Fibroblast of peridontal ligament (primary cell): ENCODE measurements around the gene ZNF865.

Source experiments
- DNase-seq: peaks from one replicate; pipeline ENCODE4 v3.0.0-alpha.2; 2010; ENCODE audit errors: extremely low read depth

Gene ZNF865

GRCh38 chr19:55644842-55645511, 39.5 kb downstream of the ZNF865 start:
- no peak for DNase-seq

- no peak for DNase-seq
These were observed 40.0 kb downstream of the ZNF865 start for GRCh38 chr19:55645512-55645881.

GRCh38 chr19:55646889-55647731, 41.7 kb downstream of the ZNF865 start:
- no peak for DNase-seq

- DNase-seq: peak; percentile 61
These were observed 42.5 kb downstream of the ZNF865 start, which contains the start of gene CCDC106 for GRCh38 chr19:55647732-55648584. CCDC106 (plus strand) TSS chr19:55648212; CDS start chr19:55649047, 835 bp downstream.

GRCh38 chr19:55648585-55649267, 43.3 kb downstream of the ZNF865 start:
- no peak for DNase-seq

GRCh38 chr19:55649268-55650125, 44.0 kb downstream of the ZNF865 start:
- DNase-seq: no peak

GRCh38 chr19:55650126-55650557, 44.7 kb downstream of the ZNF865 start:
- no peak for DNase-seq

- no peak for DNase-seq
These were observed 45.3 kb downstream of the ZNF865 start for GRCh38 chr19:55650602-55651230.

- no peak for DNase-seq
These were observed 45.8 kb downstream of the ZNF865 start for GRCh38 chr19:55651236-55651635.

- DNase-seq: no peak
These were observed 47.1 kb downstream of the ZNF865 start for GRCh38 chr19:55652311-55653128.

- peak; percentile 99 for DNase-seq
These were observed 48.3 kb downstream of the ZNF865 start for GRCh38 chr19:55653651-55654322.

GRCh38 chr19:55654323-55654867, 48.9 kb downstream of the ZNF865 start:
- DNase-seq: peak; percentile 100

GRCh38 chr19:55654868-55655647, 49.6 kb downstream of the ZNF865 start, which contains the start of gene U2AF2:
U2AF2 (plus strand) TSS chr19:55655035; CDS start chr19:55655105, 70 bp downstream.
- peak; percentile 61 for DNase-seq

GRCh38 chr19:55655648-55656040, 50.2 kb downstream of the ZNF865 start:
- no peak for DNase-seq

GRCh38 chr19:55656552-55656951, 51.1 kb downstream of the ZNF865 start:
- DNase-seq: no peak

GRCh38 chr19:55656988-55657747, 51.7 kb downstream of the ZNF865 start:
- no peak for DNase-seq
